CD14-positive monocyte (primary cell): ENCODE measurements around the gene POLRMT. TPM values are rescaled to one million over a fixed set of nuclear protein-coding genes. Genes with fewer than 3 reads are reported as not detected.

Experiments used
- DNase-seq, 3 donors: peaks; one replicate each; pipeline ENCODE4 v3.0.0-alpha.2; 2011 to 2022
- H2AFZ ChIP-seq: 2 replicates; pipeline ENCODE4 v1.6.0; 2012; ENCODE audit warnings: mild to moderate bottlenecking, low read depth, low read length, inconsistent platforms; ENCODE audit not compliant: insufficient read depth, poor library complexity, severe bottlenecking
- H3K27ac ChIP-seq, 2 donors: 1 replicate in 1 of 2; 2 replicates in 1 of 2; pipeline ENCODE4 v1.5.1; 2012 to 2013; ENCODE audit warnings: low read length in 2 of 2, control low read depth in 1 of 2, inconsistent platforms in 1 of 2, low read depth in 1 of 2, mild to moderate bottlenecking in 1 of 2
- H3K27me3 ChIP-seq, 2 donors: one replicate each; pipeline versions ENCODE4 v1.6.0 to v1.6.1; 2011 to 2013; ENCODE audit warnings: low read length in 2 of 2; ENCODE audit not compliant: control insufficient read depth in 2 of 2, insufficient read depth in 2 of 2
- H3K36me3 ChIP-seq, 2 donors: replicated peaks in 1 of 2; 1 replicate in 1 of 2; 2 replicates in 1 of 2; pipeline versions ENCODE4 v1.5.1 to v1.6.1; 2012 to 2013; ENCODE audit warnings: low read length in 2 of 2, control low read depth in 1 of 2, inconsistent platforms in 1 of 2, mild to moderate bottlenecking in 1 of 2; ENCODE audit not compliant: insufficient read depth in 2 of 2, control insufficient read depth in 1 of 2
- H3K4me1 ChIP-seq, 2 donors: 1 replicate in 1 of 2; 2 replicates in 1 of 2; pipeline versions ENCODE4 v1.5.1 to v1.6.1; 2012 to 2013; ENCODE audit warnings: low read length in 2 of 2, control low read depth in 1 of 2, inconsistent platforms in 1 of 2, mild to moderate bottlenecking in 1 of 2, moderate library complexity in 1 of 2; ENCODE audit not compliant: insufficient read depth in 2 of 2, control insufficient read depth in 1 of 2
- H3K4me2 ChIP-seq: replicated peaks from 2 replicates; pipeline ENCODE3; 2012; ENCODE audit warnings: low read length, moderate library complexity, mild to moderate bottlenecking; ENCODE audit not compliant: poor library complexity, severe bottlenecking; ENCODE audit errors: extremely low read depth
- H3K4me3 ChIP-seq, 3 experiments: fragments of 200-600 bp in 1 of 3; sonication (generic) in 1 of 3; replicated peaks in 1 of 3; 1 replicate in 2 of 3; 2 replicates in 1 of 3; pipeline ENCODE4 v1.5.1; 2011 to 2013; ENCODE audit warnings: low read length in 3 of 3, mild to moderate bottlenecking in 3 of 3, control low read depth in 2 of 3, low read depth in 2 of 3, inconsistent platforms in 1 of 3, moderate library complexity in 1 of 3
- H3K79me2 ChIP-seq: 2 replicates; pipeline ENCODE4 v1.6.0; 2012; ENCODE audit warnings: mild to moderate bottlenecking, control low read depth, inconsistent platforms, low read length, moderate library complexity; ENCODE audit not compliant: insufficient read depth
- H3K9ac ChIP-seq: 2 replicates; pipeline ENCODE4 v1.6.0; 2017; ENCODE audit warnings: low read length, mild to moderate bottlenecking; ENCODE audit not compliant: insufficient read depth, poor library complexity, severe bottlenecking
- H3K9me3 ChIP-seq, 2 donors: replicated peaks in 1 of 2; 1 replicate in 1 of 2; 2 replicates in 1 of 2; pipeline versions ENCODE4 v1.5.1 to v1.6.1; 2012 to 2013; ENCODE audit warnings: low read length in 2 of 2, control low read depth in 1 of 2; ENCODE audit not compliant: control insufficient read depth in 1 of 2, insufficient read depth in 1 of 2
- H4K20me1 ChIP-seq: 2 replicates; pipeline ENCODE4 v1.6.0; 2012; ENCODE audit warnings: mild to moderate bottlenecking, low read length, control low read depth, moderate library complexity; ENCODE audit not compliant: insufficient read depth
- H3K27ac Mint-ChIP-seq, 7 donors: one replicate each; pipeline ENCODE4 v1.8.0; 2020; ENCODE audit warnings: mild to moderate bottlenecking in 7 of 7, mixed read lengths in 7 of 7, moderate library complexity in 6 of 7, inconsistent platforms in 2 of 7
- H3K27me3 Mint-ChIP-seq, 3 donors: one replicate each; pipeline ENCODE4 v1.8.0; 2021 to 2022; ENCODE audit warnings: low read depth in 3 of 3, mild to moderate bottlenecking in 3 of 3, mixed read lengths in 3 of 3, moderate library complexity in 3 of 3, inconsistent platforms in 1 of 3
- H3K36me3 Mint-ChIP-seq, 2 donors: one replicate each; pipeline ENCODE4 v1.8.0; 2020; ENCODE audit warnings: mixed read lengths in 2 of 2, inconsistent platforms in 1 of 2, mild to moderate bottlenecking in 1 of 2
- H3K4me1 Mint-ChIP-seq: one replicate; pipeline ENCODE4 v1.8.0; 2020; ENCODE audit warnings: mild to moderate bottlenecking, mixed read lengths
- H3K4me3 Mint-ChIP-seq, 2 donors: one replicate each; pipeline ENCODE4 v1.8.0; 2020; ENCODE audit warnings: mild to moderate bottlenecking in 2 of 2, mixed read lengths in 2 of 2, moderate library complexity in 1 of 2
- H3K9me3 Mint-ChIP-seq, 7 donors: one replicate each; pipeline ENCODE4 v1.8.0; 2020 to 2022; ENCODE audit warnings: mixed read lengths in 7 of 7, mild to moderate bottlenecking in 6 of 7, moderate library complexity in 6 of 7, inconsistent platforms in 2 of 7
- WGBS: methylation state at CpG from one replicate; pipeline ENCODE4 v1.1.5; 2013; ENCODE audit warnings: missing lambda C conversion rate; ENCODE audit not compliant: insufficient coverage; 5-methylcytosine and 5-hydroxymethylcytosine counted together
- intact Hi-C, 2 donors: fragments of 100-400 bp; cut with micrococcal nuclease; formaldehyde crosslinking; loops; one replicate each; pipeline versions ENCODE4 v1.15.0 to v1.15.1; 2023
- polyA plus RNA-seq, 3 donors: library from polyadenylated mRNA; depleted of rRNA in 1 of 3; unstranded in 2 of 3; stranded (reverse) in 1 of 3; fragments of 300-500 nt in 2 of 3; fragments of >200 nt in 1 of 3; fragmentation: Illumina TruSeq in 2 of 3; gene quantifications; 1 replicate in 2 of 3; 2 replicates in 1 of 3; pipeline ENCODE4 v1.2.3, GENCODE V29; 2012 to 2021
- TF ChIP-seq, protein P1 (sequence below): fragments of 200-600 bp; IDR thresholded peaks from one replicate; pipeline ENCODE4 v1.8.0; 2022; ENCODE audit warnings: antibody characterized with exemption, mild to moderate bottlenecking

POLRMT gene
- polyA plus RNA-seq, 3 donors = 16.2 to 40.5 (median 17.6) TPM

DNA sequence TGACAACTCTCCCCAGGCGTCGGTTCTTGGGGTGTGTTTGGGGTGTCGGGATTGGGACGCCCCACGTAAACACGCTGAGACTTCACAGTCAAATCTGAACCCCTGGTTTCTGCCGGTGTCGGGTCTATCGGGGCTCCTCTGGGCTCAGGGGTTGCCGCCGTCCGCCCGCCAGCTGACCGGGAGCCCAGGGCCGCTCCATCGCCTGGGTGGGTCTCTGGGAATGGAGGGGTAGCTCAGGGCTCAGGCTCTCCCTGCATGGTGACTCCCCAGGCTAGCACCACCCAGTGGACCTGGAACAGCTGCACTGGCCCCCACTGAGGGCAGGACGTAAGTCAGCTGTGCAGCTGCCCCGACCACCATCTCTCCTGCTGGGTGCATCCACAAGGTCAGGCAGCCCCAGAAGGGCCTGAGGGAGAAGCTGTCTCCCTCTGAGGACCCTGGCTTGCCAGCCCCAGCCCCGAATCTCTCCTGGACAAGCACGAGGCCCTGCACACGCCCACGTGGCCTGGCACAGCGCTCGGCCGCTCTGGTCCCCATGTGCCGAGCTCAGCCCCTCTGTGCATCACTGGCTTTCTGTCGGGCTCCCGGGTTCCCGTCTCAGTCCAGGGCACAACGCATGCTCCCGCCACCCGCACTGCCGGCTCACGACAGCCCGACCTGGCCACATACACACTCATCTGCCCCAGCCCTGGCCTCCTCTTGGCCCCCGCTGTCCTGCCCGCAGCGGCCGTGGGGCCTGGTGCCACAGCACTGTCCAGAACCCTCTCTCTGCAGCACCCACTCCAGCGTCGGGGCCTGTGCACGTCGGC is 23.6 kb upstream of the POLRMT start:
- Histone ChIP-seq H3K9me3 (no peaks in the 10 kb centered on the region), H3K4me1 (peaks cover 23 to 29% of the 10 kb centered on the region in 2 donors), H2AFZ (no peak overlapping the region), H3K27me3 (no peaks in the 10 kb centered on the region), H3K27ac (no peak overlapping the region), H4K20me1 (peaks cover 100% of the 10 kb centered on the region), H3K9ac (no peak overlapping the region), H3K4me3 (no peak overlapping the region), H3K4me2 (no peak overlapping the region), H3K79me2 (peaks cover 100% of the 10 kb centered on the region), H3K36me3 (peaks cover 45 to 59% of the 10 kb centered on the region in 2 donors)
- WGBS = 94% methylated on average over 30 of the region's 43 CpGs
- intact Hi-C loops = no loop called here
- Mint-ChIP-seq H3K9me3 (no peaks in the 10 kb centered on the region), H3K27ac (peak overlapping the region in 4 of 7 donors; percentile 5 to 91 (median 30)), H3K4me3 (no peak overlapping the region), H3K4me1 (peaks cover 30% of the 10 kb centered on the region), H3K36me3 (peaks cover 19 to 61% of the 10 kb centered on the region in 2 donors), H3K27me3 (no peaks in the 10 kb centered on the region)
- DNase-seq = no peak
- TF ChIP-seq, protein P1, sequence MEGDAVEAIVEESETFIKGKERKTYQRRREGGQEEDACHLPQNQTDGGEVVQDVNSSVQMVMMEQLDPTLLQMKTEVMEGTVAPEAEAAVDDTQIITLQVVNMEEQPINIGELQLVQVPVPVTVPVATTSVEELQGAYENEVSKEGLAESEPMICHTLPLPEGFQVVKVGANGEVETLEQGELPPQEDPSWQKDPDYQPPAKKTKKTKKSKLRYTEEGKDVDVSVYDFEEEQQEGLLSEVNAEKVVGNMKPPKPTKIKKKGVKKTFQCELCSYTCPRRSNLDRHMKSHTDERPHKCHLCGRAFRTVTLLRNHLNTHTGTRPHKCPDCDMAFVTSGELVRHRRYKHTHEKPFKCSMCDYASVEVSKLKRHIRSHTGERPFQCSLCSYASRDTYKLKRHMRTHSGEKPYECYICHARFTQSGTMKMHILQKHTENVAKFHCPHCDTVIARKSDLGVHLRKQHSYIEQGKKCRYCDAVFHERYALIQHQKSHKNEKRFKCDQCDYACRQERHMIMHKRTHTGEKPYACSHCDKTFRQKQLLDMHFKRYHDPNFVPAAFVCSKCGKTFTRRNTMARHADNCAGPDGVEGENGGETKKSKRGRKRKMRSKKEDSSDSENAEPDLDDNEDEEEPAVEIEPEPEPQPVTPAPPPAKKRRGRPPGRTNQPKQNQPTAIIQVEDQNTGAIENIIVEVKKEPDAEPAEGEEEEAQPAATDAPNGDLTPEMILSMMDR = no peak

DNA sequence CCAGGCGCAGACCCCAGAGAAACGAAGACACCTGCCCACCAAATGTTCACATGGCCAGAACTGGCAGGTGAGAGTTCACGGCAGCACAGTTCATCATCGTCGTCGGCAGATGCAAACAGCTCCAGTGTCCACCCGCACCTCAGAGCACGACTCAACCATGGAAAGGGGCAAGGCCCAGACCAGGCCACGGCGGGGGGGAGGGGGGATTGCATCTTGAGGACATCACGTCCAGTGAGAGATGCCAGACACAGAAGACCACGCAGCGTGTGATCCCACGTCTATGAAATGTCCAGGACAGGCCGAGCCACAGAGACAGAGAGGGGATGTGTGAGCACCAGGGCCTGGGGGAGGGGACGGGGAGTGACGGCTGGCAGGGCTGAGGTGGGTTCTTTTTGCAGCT is 22.4 kb upstream of the POLRMT start:
- TF ChIP-seq, protein P1 = no peak
- no peak overlapping the region for H3K4me3 ChIP-seq
- H3K36me3 Mint-ChIP-seq = peaks cover 25 to 71% of the 10 kb centered on the region in 2 donors
- no peaks in the 10 kb centered on the region for H3K9me3 Mint-ChIP-seq
- WGBS = 95% methylated on average over 14 of the region's 17 CpGs
- H4K20me1 ChIP-seq = peaks cover 100% of the 10 kb centered on the region
- no peak for DNase-seq
- H3K27me3 Mint-ChIP-seq = no peaks in the 10 kb centered on the region
- no peaks in the 10 kb centered on the region for H3K27me3 ChIP-seq
- no peak overlapping the region for H3K4me2 ChIP-seq
- peaks cover 100% of the 10 kb centered on the region for H3K79me2 ChIP-seq
- intact Hi-C loops = no loop called here
- H3K36me3 ChIP-seq = peaks cover 56 to 72% of the 10 kb centered on the region in 2 donors
- no peaks in the 10 kb centered on the region for H3K9me3 ChIP-seq
- no peak overlapping the region for H3K9ac ChIP-seq
- H3K27ac Mint-ChIP-seq = peak overlapping the region in 5 of 7 donors; percentile 23 to 70 (median 47)
- H3K4me1 ChIP-seq = peaks cover 13 to 16% of the 10 kb centered on the region in 2 donors
- peaks cover 21% of the 10 kb centered on the region for H3K4me1 Mint-ChIP-seq
- H3K4me3 Mint-ChIP-seq = no peak overlapping the region
- no peak overlapping the region for H3K27ac ChIP-seq
- H2AFZ ChIP-seq = no peak overlapping the region
